ENCODE results near the gene GOT2.
A peak's percentile ranks its signal among the peaks of the same experiment; 100 is the strongest.
"Not testable (repeated sequence)": the region's sequence is repeated elsewhere in the genome, so short reads cannot be mapped to it uniquely, and the experiment has no call there.

GOT2 gene

GRCh38 chr16:58733671-58734458 is at the start of gene GOT2:
Gene GOT2 (minus strand): TSS chr16:58734316. CDS start chr16:58734228, 88 bp downstream.
- DNase-seq (ENCODE audit: low read depth in 1 of 2, low spot score in 1 of 2) = peak; percentile 58 to 70

- not testable (repeated sequence) for DNase-seq (ENCODE audit: low read depth in 1 of 2, low spot score in 1 of 2)
Observed at GRCh38 chr16:58779291-58779690, 45.2 kb upstream of the GOT2 start.

- no peak for DNase-seq (ENCODE audit: low read depth in 1 of 2, low spot score in 1 of 2)
Observed at GRCh38 chr16:58773870-58774269, 39.8 kb upstream of the GOT2 start.

- no peak for DNase-seq (ENCODE audit: low read depth in 1 of 2, low spot score in 1 of 2)
Observed at GRCh38 chr16:58768145-58768544, 34.0 kb upstream of the GOT2 start.

GRCh38 chr16:58767581-58767980 is 33.5 kb upstream of the GOT2 start:
- no peak for DNase-seq (ENCODE audit: low read depth in 1 of 2, low spot score in 1 of 2)

- no peak for DNase-seq (ENCODE audit: low read depth in 1 of 2, low spot score in 1 of 2)
Observed at GRCh38 chr16:58756650-58757332, 22.7 kb upstream of the GOT2 start.

- peak; percentile 55 for DNase-seq (ENCODE audit: low read depth in 1 of 2, low spot score in 1 of 2)
Observed at GRCh38 chr16:58755989-58756649, 22.0 kb upstream of the GOT2 start.

GRCh38 chr16:58753711-58754134 is 19.6 kb upstream of the GOT2 start:
- DNase-seq (ENCODE audit: low read depth in 1 of 2, low spot score in 1 of 2) = no peak

- no peak for DNase-seq (ENCODE audit: low read depth in 1 of 2, low spot score in 1 of 2)
Observed at GRCh38 chr16:58744497-58744896, 10.4 kb upstream of the GOT2 start.

- no peak for DNase-seq (ENCODE audit: low read depth in 1 of 2, low spot score in 1 of 2)
Observed at GRCh38 chr16:58741976-58742375, 7.9 kb upstream of the GOT2 start.

- DNase-seq (ENCODE audit: low read depth in 1 of 2, low spot score in 1 of 2) = no peak
Observed at GRCh38 chr16:58741166-58741565, 7.0 kb upstream of the GOT2 start.

- no peak for DNase-seq (ENCODE audit: low read depth in 1 of 2, low spot score in 1 of 2)
Observed at GRCh38 chr16:58738672-58739296, 4.7 kb upstream of the GOT2 start.

GRCh38 chr16:58736341-58736740 is 2.2 kb upstream of the GOT2 start:
- not testable (repeated sequence) for DNase-seq (ENCODE audit: low read depth in 1 of 2, low spot score in 1 of 2)

- DNase-seq (ENCODE audit: low read depth in 1 of 2, low spot score in 1 of 2) = no peak
Observed at GRCh38 chr16:58734459-58734787, 307 bp upstream of the GOT2 start.

GRCh38 chr16:58733248-58733670 is 857 bp downstream of the GOT2 start:
- no peak for DNase-seq (ENCODE audit: low read depth in 1 of 2, low spot score in 1 of 2)

- no peak for DNase-seq (ENCODE audit: low read depth in 1 of 2, low spot score in 1 of 2)
Observed at GRCh38 chr16:58732545-58733247, 1.4 kb downstream of the GOT2 start.

- no peak for DNase-seq (ENCODE audit: low read depth in 1 of 2, low spot score in 1 of 2)
Observed at GRCh38 chr16:58730724-58731370, 3.3 kb downstream of the GOT2 start.

GRCh38 chr16:58727796-58728568 is 6.1 kb downstream of the GOT2 start:
- DNase-seq (ENCODE audit: low read depth in 1 of 2, low spot score in 1 of 2) = no peak

- DNase-seq (ENCODE audit: low read depth in 1 of 2, low spot score in 1 of 2) = no peak
Observed at GRCh38 chr16:58727028-58727781, 6.9 kb downstream of the GOT2 start.
